ENCODE data around the gene UTP14A. TPM values are rescaled to one million over a fixed set of nuclear protein-coding genes. Genes with fewer than 3 reads are reported as not detected.

UTP14A gene
- total and polyA plus RNA-seq, 2 of the 13 experiments (the other 11 are each of a cell fraction or from before 2014, with no cell fraction given): 7.4 to 19.0 TPM

DNA sequence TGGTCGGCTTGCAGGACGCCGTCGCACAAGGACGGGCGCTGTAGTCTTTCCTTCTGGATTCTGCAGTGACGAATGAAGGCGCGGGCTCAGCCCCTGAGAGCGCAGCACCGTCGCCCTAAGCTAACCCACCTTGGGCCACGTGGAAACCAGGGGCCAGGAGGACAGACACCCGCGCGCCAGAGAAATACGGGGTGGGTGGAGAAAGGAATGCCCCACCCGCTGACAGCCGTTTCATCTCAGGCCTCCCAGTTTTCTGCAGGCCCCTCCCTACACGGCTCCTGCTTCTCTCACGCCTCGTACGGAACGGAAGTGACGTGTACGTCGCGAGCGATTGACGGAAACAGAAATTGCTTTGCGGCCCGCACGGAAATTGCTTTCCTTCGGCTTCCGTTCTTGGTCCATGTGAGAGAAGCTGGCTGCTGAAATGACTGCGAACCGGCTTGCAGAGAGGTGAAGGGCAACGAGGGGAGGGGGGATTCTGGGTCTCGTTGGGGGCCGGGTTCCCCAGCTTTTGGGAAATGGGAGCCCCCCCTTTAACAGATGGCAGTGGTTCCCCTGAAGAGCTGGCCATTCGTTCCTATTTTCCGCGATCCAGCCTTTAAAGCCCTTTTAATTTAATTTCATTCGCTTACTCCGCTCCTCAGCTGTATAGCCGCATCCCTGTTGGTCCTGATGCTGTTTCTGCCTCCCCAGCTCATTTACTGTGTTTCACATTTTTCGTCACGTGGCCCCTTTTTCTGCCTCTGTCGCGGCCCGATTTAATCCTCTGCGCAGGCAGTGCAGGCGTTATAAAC, at the start of gene UTP14A (continued):
- TF ChIP-seq, protein P1, sequence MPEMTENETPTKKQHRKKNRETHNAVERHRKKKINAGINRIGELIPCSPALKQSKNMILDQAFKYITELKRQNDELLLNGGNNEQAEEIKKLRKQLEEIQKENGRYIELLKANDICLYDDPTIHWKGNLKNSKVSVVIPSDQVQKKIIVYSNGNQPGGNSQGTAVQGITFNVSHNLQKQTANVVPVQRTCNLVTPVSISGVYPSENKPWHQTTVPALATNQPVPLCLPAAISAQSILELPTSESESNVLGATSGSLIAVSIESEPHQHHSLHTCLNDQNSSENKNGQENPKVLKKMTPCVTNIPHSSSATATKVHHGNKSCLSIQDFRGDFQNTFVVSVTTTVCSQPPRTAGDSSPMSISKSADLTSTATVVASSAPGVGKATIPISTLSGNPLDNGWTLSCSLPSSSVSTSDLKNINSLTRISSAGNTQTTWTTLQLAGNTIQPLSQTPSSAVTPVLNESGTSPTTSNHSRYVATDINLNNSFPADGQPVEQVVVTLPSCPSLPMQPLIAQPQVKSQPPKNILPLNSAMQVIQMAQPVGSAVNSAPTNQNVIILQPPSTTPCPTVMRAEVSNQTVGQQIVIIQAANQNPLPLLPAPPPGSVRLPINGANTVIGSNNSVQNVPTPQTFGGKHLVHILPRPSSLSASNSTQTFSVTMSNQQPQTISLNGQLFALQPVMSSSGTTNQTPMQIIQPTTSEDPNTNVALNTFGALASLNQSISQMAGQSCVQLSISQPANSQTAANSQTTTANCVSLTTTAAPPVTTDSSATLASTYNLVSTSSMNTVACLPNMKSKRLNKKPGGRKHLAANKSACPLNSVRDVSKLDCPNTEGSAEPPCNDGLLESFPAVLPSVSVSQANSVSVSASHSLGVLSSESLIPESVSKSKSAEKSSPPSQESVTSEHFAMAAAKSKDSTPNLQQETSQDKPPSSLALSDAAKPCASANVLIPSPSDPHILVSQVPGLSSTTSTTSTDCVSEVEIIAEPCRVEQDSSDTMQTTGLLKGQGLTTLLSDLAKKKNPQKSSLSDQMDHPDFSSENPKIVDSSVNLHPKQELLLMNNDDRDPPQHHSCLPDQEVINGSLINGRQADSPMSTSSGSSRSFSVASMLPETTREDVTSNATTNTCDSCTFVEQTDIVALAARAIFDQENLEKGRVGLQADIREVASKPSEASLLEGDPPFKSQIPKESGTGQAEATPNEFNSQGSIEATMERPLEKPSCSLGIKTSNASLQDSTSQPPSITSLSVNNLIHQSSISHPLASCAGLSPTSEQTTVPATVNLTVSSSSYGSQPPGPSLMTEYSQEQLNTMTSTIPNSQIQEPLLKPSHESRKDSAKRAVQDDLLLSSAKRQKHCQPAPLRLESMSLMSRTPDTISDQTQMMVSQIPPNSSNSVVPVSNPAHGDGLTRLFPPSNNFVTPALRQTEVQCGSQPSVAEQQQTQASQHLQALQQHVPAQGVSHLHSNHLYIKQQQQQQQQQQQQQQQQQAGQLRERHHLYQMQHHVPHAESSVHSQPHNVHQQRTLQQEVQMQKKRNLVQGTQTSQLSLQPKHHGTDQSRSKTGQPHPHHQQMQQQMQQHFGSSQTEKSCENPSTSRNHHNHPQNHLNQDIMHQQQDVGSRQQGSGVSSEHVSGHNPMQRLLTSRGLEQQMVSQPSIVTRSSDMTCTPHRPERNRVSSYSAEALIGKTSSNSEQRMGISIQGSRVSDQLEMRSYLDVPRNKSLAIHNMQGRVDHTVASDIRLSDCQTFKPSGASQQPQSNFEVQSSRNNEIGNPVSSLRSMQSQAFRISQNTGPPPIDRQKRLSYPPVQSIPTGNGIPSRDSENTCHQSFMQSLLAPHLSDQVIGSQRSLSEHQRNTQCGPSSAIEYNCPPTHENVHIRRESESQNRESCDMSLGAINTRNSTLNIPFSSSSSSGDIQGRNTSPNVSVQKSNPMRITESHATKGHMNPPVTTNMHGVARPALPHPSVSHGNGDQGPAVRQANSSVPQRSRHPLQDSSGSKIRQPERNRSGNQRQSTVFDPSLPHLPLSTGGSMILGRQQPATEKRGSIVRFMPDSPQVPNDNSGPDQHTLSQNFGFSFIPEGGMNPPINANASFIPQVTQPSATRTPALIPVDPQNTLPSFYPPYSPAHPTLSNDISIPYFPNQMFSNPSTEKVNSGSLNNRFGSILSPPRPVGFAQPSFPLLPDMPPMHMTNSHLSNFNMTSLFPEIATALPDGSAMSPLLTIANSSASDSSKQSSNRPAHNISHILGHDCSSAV (CRISPR knock-in tag; IDR thresholded peaks at IDR 0.05; ENCODE audit: borderline replicate concordance): no peak
- TF ChIP-seq, protein P2, sequence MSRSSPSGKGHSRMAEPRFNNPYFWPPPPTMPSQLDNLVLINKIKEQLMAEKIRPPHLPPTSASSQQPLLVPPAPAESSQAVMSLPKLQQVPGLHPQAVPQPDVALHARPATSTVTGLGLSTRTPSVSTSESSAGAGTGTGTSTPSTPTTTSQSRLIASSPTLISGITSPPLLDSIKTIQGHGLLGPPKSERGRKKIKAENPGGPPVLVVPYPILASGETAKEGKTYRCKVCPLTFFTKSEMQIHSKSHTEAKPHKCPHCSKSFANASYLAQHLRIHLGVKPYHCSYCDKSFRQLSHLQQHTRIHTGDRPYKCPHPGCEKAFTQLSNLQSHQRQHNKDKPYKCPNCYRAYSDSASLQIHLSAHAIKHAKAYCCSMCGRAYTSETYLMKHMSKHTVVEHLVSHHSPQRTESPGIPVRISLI (CRISPR knock-in tag; IDR thresholded peaks at IDR 0.05; ENCODE audit: borderline replicate concordance): no peak
- TF ChIP-seq EHMT2 (IDR thresholded peaks at IDR 0.05; ENCODE audit: borderline replicate concordance, low read depth, low read length) (no peak), ZNF746 (CRISPR knock-in tag; IDR thresholded peaks at IDR 0.05) (no peak), NFKB2 (CRISPR knock-in tag; IDR thresholded peaks at IDR 0.05; ENCODE audit: borderline replicate concordance) (peak; percentile 47; the same call in 1 of the 2 replicates), ZMYM2 (CRISPR knock-in tag; IDR thresholded peaks at IDR 0.05) (no peak), ZNF737 (CRISPR knock-in tag; IDR thresholded peaks at IDR 0.05; ENCODE audit: borderline replicate concordance) (no peak), ISL2 (CRISPR knock-in tag; IDR thresholded peaks at IDR 0.05) (0 out of 2 replicates have a peak, but pooled peaks have one; percentile 22), ZNF543 (CRISPR knock-in tag; IDR thresholded peaks at IDR 0.05) (0 out of 2 replicates have a peak, but pooled peaks have one; percentile 38), RAD51 (IDR thresholded peaks at IDR 0.05; ENCODE audit: borderline replicate concordance) (no peak)
- TF ChIP-seq, protein P3, sequence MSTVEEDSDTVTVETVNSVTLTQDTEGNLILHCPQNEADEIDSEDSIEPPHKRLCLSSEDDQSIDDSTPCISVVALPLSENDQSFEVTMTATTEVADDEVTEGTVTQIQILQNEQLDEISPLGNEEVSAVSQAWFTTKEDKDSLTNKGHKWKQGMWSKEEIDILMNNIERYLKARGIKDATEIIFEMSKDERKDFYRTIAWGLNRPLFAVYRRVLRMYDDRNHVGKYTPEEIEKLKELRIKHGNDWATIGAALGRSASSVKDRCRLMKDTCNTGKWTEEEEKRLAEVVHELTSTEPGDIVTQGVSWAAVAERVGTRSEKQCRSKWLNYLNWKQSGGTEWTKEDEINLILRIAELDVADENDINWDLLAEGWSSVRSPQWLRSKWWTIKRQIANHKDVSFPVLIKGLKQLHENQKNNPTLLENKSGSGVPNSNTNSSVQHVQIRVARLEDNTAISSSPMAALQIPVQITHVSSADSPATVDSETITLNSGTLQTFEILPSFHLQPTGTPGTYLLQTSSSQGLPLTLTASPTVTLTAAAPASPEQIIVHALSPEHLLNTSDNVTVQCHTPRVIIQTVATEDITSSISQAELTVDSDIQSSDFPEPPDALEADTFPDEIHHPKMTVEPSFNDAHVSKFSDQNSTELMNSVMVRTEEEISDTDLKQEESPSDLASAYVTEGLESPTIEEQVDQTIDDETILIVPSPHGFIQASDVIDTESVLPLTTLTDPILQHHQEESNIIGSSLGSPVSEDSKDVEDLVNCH (CRISPR knock-in tag; IDR thresholded peaks at IDR 0.05): no peak
- TF ChIP-seq, protein P4, sequence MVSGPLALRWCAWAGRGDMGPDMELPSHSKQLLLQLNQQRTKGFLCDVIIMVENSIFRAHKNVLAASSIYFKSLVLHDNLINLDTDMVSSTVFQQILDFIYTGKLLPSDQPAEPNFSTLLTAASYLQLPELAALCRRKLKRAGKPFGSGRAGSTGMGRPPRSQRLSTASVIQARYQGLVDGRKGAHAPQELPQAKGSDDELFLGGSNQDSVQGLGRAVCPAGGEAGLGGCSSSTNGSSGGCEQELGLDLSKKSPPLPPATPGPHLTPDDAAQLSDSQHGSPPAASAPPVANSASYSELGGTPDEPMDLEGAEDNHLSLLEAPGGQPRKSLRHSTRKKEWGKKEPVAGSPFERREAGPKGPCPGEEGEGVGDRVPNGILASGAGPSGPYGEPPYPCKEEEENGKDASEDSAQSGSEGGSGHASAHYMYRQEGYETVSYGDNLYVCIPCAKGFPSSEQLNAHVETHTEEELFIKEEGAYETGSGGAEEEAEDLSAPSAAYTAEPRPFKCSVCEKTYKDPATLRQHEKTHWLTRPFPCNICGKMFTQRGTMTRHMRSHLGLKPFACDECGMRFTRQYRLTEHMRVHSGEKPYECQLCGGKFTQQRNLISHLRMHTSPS (CRISPR knock-in tag; IDR thresholded peaks at IDR 0.05; ENCODE audit: low read depth): no peak
- TF ChIP-seq, protein P5, sequence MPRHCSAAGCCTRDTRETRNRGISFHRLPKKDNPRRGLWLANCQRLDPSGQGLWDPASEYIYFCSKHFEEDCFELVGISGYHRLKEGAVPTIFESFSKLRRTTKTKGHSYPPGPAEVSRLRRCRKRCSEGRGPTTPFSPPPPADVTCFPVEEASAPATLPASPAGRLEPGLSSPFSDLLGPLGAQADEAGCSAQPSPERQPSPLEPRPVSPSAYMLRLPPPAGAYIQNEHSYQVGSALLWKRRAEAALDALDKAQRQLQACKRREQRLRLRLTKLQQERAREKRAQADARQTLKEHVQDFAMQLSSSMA (CRISPR knock-in tag; IDR thresholded peaks at IDR 0.05): 0 out of 2 replicates have a peak, but pooled peaks have one; percentile 57

Data from HepG2 (cell line).